ENCODE measurements around the gene CSNK2A2. TPM values are rescaled to one million over a fixed set of nuclear protein-coding genes. Genes with fewer than 3 reads are reported as not detected.

Gene CSNK2A2
- total and polyA plus RNA-seq, 9 of the 15 experiments (the other 6 are each of a cell fraction or from before 2014, with no cell fraction given) = 20.8 to 109 (median 44.7) TPM

- FAIRE-seq = no peak
- Histone ChIP-seq H3K4me1 (replicated peaks in 1 of 2; ENCODE audit: control insufficient read depth in 2 of 2, insufficient read depth in 2 of 2, low read length in 2 of 2) (peaks cover 13 to 17% of the 10 kb centered on the region in 2 experiments; a peak in 4 of 5 replicates), H3K36me3 (ENCODE audit: control insufficient read depth, insufficient read depth, low read length) (peaks cover 49% of the 10 kb centered on the region), H3K4me2 (ENCODE audit: insufficient read depth, low read length) (peak overlapping the region; percentile 86), H4K20me1 (replicated peaks; ENCODE audit: control insufficient read depth, insufficient read depth, low read length) (no peaks in the 10 kb centered on the region), H3K27me3 (ENCODE audit: control insufficient read depth in 2 of 2, insufficient read depth in 2 of 2, low read length in 2 of 2) (no peaks in the 10 kb centered on the region; a peak in 1 of 5 replicates), H3K9me1 (ENCODE audit: control insufficient read depth, insufficient read depth, low read length) (no peaks in the 10 kb centered on the region), H3K27ac (ENCODE audit: extremely low read depth, low read depth, low read length) (peak overlapping the region; percentile 48; the same call in 2 of the 3 replicates), H3K79me2 (ENCODE audit: control insufficient read depth, insufficient read depth, low read length) (peaks cover 36% of the 10 kb centered on the region), H2AFZ (ENCODE audit: low read depth, low read length) (peak overlapping the region; percentile 17; the same call in 1 of the 2 replicates), H3K9me3 (replicated peaks; ENCODE audit: control insufficient read depth, insufficient read depth, low read depth, low read length) (no peaks in the 10 kb centered on the region), H3K9ac (ENCODE audit: insufficient read depth in 1 of 2, low read depth in 2 of 2, low read length in 2 of 2) (peak overlapping the region; percentile 71 to 90), H3K4me3 (peak overlapping the region; percentile 64)
- no TSS peak for BruUV-seq (replicated peaks)
- peak in 1 of 4 experiments; percentile 8 for DNase-seq (ENCODE audit: extremely low read depth in 1 of 4, low spot score in 3 of 4)
- intact Hi-C loops (cut with micrococcal nuclease) = loop anchor here (5.0 to 10.0 kb wide), 2 partner anchors 110 to 172 kb away; partner anchors contain the start of gene MMP15
- ChIA-PET CTCF (ENCODE audit: low intra/inter-chr PET ratio) (interaction anchor here (0.6 kb wide), 1 partner anchor 445 kb away, joined by 3 read pairs; no protein-coding TSS in a partner anchor), POLR2A (interaction anchor here (1.0 kb wide), 1 partner anchor 67 kb away, joined by 4 read pairs; the partner anchor contains the start of gene CFAP20)
- peak; percentile 8; the same call in 1 of the 3 replicates for ATAC-seq
- in situ Hi-C loops (cut with MboI) = no loop called here
- WGBS (ENCODE audit: insufficient coverage, low coverage, missing lambda C conversion rate) = 32% methylated on average over 11 of the region's 11 CpGs
- TF ChIP-seq ZC3H4 (CRISPR knock-in tag; IDR thresholded peaks at IDR 0.05; ENCODE audit: borderline replicate concordance) = 0 out of 2 replicates have a peak, but pooled peaks have one; percentile 62
- no peak for TF ChIP-seq JUNB (CRISPR knock-in tag; conservative IDR thresholded peaks at IDR 0.05)
Observed at GRCh38 chr16:58196898-58197313, 1.0 kb downstream of the CSNK2A2 start.

- no peak for FAIRE-seq
- intact Hi-C loops (cut with micrococcal nuclease) = loop anchor here (5.0 to 10.0 kb wide), 2 partner anchors 112 to 171 kb away; partner anchors contain the start of gene MMP15
- Histone ChIP-seq H3K4me2 (ENCODE audit: insufficient read depth, low read length) (no peak overlapping the region), H3K4me1 (replicated peaks in 1 of 2; ENCODE audit: control insufficient read depth in 2 of 2, insufficient read depth in 2 of 2, low read length in 2 of 2) (peaks cover 12 to 13% of the 10 kb centered on the region in 2 experiments; a peak in 4 of 5 replicates), H3K9ac (ENCODE audit: insufficient read depth in 1 of 2, low read depth in 2 of 2, low read length in 2 of 2) (no peak overlapping the region), H4K20me1 (replicated peaks; ENCODE audit: control insufficient read depth, insufficient read depth, low read length) (no peaks in the 10 kb centered on the region), H3K79me2 (ENCODE audit: control insufficient read depth, insufficient read depth, low read length) (peaks cover 43% of the 10 kb centered on the region), H3K4me3 (no peak overlapping the region), H3K36me3 (ENCODE audit: control insufficient read depth, insufficient read depth, low read length) (peaks cover 58% of the 10 kb centered on the region), H3K9me1 (ENCODE audit: control insufficient read depth, insufficient read depth, low read length) (no peaks in the 10 kb centered on the region), H3K27ac (ENCODE audit: extremely low read depth, low read depth, low read length) (no peak overlapping the region), H3K27me3 (ENCODE audit: control insufficient read depth in 2 of 2, insufficient read depth in 2 of 2, low read length in 2 of 2) (no peaks in the 10 kb centered on the region), H3K9me3 (replicated peaks; ENCODE audit: control insufficient read depth, insufficient read depth, low read depth, low read length) (no peaks in the 10 kb centered on the region), H2AFZ (ENCODE audit: low read depth, low read length) (no peak overlapping the region)
- ATAC-seq = no peak
- BruUV-seq (replicated peaks) = no TSS peak
- no peak for DNase-seq (ENCODE audit: extremely low read depth in 1 of 4, low spot score in 3 of 4)
- POLR2A ChIA-PET = interaction anchor here (0.6 to 2.0 kb wide), 5 partner anchors 10 to 67 kb away, joined by 3 to 11 read pairs (median 4); partner anchors contain the start of gene CFAP20
- in situ Hi-C loops (cut with MboI) = no loop called here
- CTCF ChIA-PET (ENCODE audit: low intra/inter-chr PET ratio) = no interaction called here
- 89% methylated on average over 3 of the region's 3 CpGs for WGBS (ENCODE audit: insufficient coverage, low coverage, missing lambda C conversion rate)
- TF ChIP-seq ZKSCAN1 (IDR thresholded peaks at IDR 0.05; ENCODE audit: low read depth, low read length) (no peak), ZNF764 (CRISPR knock-in tag; IDR thresholded peaks at IDR 0.05; ENCODE audit: low read depth) (no peak), NFRKB (IDR thresholded peaks at IDR 0.05; ENCODE audit: low read depth) (no peak), CEBPZ (IDR thresholded peaks at IDR 0.05; ENCODE audit: borderline replicate concordance, low read depth, low read length) (no peak), HMG20A (CRISPR knock-in tag; conservative IDR thresholded peaks at IDR 0.05) (no peak), ZBTB9 (CRISPR knock-in tag; IDR thresholded peaks at IDR 0.05) (no peak), CBFA2T3 (IDR thresholded peaks at IDR 0.05) (no peak)
Observed at GRCh38 chr16:58195771-58196170, 2.1 kb downstream of the CSNK2A2 start.

All from K562 (cell line).